ENCODE results near the gene PPP6R1.

PPP6R1 gene

DNA sequence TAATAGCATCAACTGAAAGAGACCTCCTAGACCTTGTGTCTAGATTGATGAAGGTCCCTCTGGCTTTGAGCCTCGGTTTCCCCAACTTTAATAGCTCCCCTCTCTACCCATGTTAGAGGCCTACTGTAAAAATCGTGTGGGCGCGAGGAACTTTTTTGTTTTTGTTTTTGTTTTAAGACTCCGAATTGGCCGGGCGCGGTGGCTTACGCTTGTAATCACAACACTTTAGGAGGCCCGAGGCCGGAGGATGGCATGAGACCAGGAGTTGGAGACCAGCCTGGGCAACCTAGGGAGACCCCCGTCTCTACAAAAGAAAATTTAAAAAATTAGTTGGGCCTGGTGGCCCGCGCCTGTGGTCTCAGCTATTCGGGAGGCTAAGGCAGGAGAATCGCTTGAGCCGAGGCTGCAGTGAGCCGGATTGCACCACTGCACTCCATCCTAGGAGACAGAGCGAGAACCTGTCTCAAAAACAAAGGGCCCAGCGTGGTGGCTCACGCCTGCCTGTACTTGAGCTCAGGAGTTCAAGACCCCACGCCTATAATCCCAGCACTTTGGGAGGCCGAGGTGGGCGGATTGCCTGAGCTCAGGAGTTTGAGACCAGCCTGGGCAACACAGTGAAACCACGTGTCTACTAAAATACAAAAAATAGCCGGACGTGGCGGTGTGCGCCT, 858 bp upstream of the PPP6R1 start:
- no peak for DNase-seq (ENCODE audit: low read depth, low spot score)

DNA sequence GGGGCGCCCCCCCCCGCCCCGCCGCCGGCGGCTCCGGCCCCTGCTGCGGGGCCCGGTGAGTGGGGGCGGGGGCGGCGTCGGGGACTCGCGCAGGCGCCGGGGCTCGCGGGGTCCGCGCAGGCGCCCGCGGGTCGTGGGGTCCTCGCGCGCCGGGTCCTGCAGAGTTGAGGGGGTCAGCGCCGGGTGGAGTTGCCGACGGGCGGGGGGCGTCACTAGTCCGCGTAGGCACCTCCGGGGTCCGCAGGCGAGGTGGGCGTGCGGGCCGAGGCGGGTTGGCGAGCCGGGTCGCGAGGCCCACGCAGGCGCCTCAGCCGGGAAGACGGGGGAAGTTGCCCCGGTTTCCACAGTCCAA, 365 bp downstream of the PPP6R1 start:
- no peak for DNase-seq (ENCODE audit: low read depth, low spot score)

DNA sequence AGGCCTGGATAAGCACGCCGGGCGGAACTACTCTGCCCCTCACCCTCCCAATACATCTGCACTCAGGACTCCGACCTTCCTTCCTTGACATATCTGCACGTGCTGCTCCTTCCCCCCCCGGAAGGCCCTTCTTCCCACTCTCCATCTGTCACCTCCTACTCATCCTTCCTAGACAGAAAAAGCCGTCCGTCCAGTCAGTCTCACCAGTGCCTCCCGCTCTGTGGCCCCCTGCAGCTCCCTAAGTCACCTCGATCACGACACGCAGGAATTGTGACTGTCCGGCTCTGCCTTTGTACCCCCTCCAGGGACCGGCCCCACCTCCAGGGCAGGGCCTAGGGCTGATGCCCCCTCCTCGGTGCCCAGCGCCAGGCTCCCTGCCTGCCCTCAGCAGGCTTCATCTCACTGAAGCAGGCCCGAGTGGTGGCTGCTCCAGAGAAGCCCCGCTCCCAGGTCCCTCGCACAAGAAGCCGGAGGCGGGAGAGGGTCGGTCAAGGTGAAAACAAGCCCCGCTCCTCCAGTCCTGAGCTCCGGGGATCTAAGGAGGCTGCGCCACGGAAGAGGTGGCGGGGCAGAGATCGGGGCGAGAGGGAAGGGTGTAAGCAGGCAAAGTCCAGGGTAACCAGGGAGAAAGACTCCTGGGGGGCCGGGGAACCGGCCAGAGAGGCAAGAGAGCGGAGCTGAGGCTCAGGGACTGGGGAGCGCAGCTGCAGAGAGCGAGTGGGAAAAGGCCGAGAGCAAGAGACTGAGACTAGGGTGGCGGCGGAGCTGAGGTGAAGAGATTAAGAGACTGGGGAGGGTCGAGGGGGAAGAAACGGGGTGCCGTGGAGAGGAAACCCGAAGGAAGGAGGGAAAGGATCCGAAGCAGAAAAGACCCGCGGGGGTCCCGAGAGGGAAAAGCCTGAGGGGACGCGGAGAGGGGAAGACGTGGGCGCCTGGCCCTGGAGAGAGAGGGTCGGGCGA, 1.1 kb downstream of the PPP6R1 start:
- no peak for DNase-seq (ENCODE audit: low read depth, low spot score)

DNA sequence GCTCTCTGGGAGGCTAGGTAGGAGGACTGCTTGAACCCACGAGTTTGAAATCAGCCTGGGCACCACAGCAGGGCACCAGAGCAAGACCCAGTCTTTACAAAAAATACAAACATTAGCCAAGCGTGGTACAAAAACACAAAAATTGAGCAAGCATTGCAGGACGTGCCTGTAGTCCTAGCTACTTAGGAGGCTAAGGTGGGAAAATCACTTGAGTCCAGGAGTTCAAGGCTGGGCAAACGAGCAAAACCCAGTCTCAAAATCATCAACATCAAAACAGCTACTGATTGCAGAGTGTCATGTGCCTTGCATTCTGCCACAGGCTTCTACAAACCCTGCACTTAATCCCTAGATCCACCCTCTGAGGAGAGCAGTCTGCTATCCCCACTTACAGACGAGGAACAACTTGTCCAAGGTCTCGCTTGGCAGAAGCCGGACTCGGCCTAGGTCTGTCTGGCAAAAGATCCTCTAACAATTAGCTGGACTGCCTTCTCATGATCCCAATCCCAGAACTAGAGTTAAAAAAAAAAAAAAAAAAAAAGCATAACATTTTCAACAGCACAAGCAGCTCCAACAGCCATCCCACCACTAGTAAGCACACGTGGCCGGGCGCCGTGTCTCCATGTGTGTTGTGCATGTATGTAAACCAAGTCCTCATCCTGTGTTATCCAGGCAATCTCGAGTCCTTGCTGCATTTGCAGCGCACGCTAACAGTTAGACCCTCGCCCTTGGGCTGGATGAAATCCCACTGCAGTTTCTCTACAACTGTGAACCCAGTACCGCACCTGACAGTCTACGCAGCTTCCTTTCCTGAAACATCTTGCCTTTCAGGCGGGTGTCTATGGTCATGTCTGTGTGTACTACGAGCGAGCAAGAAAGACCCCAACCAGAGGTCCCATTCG, 2.0 kb downstream of the PPP6R1 start:
- DNase-seq (ENCODE audit: low read depth, low spot score) = no peak

DNA sequence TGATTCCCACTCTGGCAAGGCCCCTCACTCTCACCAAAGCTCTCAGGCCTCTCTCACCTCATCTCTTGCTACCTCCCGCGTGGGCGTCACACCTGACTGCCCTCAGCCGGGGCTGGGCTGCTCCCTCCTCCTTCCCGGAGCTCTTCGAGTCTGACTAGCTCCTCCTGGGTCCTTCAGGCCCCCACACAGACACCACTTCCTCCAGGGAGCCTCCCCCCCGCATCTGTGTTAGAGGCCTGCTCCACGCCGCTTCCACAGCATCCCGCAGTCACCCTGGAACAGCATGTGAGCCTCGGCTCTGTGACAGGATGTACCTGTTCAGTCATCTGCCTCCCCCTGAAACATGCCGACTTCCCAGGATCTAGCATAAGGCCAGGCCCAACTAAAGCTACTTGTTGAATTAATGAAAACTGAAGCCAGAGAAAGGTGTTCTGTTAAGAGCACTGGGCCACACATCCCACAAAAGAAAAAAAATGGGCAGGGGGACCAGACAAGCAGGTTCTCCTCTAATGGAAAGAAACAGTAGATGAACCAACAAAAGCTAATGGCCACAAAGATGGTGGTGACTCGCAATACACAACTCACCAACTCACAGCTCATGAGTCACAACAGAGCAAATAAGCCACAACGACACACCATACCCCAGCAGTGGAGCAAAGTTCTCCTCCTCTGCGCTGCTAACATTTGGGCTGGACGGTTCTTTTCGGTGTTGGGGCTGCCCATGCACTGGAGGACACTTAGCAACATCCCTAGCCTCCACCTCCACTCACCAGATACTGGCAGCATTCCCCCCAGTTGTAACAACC, 3.0 kb downstream of the PPP6R1 start:
- DNase-seq (ENCODE audit: low read depth, low spot score) = no peak

DNA sequence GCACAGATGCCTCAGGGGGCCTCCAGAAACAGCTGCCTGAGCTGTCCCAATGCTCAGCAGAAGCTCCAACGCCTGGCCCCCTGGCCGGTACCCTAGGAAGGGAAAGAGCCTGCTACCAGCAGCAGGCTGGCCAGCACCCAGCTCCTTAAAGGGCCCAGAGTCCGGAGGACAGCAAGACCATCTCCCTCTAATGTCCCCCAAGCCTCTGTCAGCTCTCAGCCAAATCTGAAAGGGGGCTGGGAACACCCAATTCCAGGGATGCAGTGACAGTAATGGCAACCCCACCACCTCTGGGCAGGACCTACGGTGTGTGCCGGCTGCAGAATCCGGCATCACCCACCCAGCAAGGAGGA, 4.2 kb downstream of the PPP6R1 start:
- no peak for DNase-seq (ENCODE audit: low read depth, low spot score)

DNA sequence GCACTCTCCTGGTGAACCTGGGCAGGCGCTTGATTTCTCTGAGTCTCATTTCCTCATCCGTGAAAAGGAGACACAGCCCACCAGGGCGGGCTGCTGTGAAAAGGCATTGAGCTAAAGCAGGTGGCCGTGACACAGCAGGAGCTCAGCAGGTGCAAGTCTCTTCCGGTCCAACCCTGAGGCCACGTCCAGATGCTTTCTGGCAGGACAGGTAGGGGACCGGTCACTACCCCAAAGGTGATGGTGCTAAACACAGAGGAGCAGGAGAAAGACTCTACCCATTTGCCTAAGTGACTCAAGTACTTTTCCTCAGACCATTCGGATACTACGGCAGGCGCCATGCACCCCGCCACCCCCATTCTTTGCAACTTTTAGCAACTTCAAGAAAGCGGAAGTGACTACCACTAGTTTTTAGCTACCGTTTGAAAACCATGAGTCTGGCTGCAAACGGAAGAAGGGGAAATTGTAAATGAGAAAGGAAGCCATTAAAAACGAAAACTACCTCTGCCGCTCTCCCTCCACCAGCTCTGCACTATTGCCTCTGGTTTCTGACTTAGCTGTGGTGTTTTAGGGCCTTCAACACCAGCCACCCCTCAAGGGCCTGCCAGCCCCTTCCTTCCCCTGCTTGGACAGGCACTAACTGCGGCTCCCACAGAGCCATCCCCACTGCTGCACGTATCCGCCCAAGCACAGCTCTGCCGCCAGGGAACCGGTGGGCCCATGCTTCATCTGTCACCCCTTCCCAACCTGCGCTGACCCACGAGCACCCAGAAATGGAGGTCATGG, 4.8 kb downstream of the PPP6R1 start:
- DNase-seq (ENCODE audit: low read depth, low spot score) = peak; percentile 34

DNA sequence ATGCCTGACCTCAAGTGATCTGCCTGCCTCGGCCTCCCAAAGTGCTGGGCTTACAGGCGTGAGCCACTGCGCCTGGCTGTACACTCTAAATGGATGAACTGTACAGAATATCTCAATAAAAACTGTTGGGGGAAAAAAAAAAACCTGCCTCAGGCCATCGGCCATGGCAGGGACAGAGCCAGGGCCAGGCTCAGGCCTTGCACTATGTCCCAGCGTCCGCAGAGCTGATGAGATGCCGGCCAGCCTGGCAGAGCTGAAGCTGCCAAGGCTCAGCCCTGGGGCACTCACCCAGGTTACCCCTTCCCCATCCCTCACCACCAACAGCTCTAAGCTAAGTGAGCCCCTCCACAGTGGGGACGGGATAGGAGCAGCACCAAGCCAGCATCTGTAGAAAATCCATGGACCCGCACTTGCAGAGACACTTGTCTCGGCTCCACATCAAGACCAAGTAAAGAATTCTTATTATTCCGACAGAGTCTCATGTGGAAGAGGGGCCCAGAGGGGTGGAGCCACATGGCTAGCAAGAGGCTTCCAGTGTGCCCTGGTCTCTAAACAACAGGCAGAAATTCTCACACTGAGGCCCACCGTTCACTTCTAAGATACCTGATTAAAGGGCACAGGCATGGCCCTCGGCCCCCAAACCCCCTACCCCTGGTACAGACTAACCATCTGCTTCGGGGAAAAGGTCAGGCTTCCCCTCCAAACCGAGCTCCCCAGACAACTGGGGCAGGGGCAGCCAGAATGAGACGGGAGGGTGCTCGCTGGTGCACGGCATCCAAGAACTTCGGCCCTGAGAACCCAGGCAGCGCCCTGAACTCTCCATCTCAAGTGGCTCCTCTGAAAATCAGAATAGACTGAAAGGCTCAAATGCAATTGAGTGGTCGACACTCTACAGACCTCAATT, 5.8 kb downstream of the PPP6R1 start:
- DNase-seq (ENCODE audit: low read depth, low spot score) = no peak

DNA sequence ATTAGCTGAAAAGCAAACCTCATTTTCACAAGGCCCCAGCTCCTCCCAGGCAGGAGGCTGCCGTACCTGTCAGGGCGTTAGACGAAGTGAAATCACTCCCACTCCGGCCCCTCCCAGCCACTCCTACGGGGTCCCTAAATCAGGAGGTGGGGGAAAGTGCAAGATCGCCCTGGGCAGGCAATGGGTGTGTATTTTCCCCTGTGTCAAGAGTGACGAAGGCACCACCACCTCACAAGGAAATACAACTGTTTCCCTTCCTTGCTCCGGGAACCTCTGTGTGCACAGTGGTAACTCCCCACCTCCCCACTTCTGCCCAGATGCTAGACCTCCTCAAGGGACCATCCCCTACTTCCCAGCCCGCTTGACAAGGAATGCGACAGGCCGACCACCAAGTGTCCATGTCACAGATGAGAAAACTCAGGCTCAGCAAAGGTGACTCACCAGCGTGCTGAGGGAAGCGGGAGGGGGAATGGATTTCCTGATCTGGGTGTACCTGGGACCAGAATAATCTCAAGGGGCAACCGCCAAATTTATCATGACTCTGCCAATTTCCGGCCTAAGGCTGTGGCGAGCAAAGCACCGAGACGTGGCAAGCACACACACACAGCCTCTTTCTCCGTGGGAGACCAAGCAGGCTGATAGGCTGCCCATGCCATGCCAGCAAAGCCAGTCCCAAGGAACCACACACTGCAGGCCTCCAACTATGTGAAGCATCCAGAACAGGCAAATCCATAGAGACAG, 7.3 kb downstream of the PPP6R1 start:
- no peak for DNase-seq (ENCODE audit: low read depth, low spot score)

DNA sequence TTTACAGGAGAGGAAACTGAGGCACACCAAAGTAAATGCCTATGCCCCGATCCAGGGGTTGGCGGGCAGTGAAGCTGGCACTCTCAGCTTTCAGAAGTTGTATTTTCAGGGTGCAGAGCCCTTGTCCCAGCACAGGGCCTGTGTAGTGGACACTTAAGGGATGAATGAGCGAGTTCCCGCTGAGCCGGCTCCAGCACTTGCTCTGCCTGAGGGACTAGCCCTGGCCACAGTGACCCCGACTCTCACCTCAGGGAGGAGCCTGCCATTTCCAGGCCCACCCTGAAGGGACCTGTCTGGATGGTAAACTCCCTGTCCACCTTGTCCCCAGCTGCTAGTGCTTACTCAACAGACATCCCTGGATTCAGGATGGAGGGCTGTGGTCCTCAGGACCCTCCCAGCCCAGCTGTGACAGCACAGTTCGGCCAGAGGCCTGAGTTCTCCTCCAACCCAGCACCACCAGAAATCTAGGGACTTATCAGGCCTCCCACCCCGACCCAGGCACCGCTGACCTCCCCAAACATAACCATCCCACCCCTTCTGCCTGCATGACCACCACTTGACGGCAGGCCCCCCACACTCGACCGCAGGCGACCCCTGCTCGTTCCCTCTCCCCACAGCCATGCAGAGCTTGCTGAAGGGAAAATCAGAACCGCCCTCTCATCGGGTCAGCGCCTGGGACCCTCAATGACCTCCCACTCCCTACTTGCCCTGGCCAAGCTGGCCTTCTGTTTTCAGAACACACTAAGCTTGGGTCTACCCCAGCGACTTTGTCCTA, 8.4 kb downstream of the PPP6R1 start:
- DNase-seq (ENCODE audit: low read depth, low spot score) = no peak

DNA sequence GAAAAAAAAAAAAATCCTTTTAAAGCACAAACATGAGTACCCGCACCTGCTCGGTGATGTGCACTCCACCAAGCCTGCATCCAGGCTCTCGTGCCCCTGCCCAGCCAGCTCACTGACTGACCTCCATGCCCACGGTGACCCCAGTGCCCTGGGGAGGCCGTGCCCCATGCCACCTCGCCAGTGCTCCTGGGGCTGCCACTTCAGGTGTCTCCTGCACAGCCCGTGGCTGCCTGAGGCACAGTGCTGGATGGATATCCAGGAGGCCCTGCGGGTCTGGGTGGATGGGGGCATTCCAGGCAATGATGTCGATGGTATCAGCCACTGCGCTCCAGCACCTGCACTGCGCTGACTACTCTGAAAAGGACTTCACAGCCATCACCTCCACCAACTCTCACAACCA, 9.0 kb downstream of the PPP6R1 start:
- no peak for DNase-seq (ENCODE audit: low read depth, low spot score)

DNA sequence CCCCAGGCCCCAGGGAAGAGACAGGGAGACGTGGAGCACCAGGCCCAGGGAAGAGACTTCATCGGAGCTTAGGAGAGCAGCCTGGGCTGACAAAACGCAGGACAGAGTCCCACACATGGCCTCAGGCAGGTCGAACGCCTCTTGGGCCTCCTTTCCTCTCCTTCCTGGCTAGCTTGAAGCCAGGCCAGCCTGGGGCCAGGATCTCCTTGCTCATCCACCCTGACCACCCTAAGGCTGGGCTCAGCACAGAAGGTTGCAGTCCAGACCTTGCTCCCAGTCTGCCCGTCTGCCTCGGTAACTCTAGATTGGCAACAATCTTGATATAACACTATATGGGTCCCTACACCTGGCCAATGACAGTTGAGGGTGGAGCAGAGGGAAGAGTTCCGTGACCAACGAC, 10.1 kb downstream of the PPP6R1 start:
- no peak for DNase-seq (ENCODE audit: low read depth, low spot score)

DNA sequence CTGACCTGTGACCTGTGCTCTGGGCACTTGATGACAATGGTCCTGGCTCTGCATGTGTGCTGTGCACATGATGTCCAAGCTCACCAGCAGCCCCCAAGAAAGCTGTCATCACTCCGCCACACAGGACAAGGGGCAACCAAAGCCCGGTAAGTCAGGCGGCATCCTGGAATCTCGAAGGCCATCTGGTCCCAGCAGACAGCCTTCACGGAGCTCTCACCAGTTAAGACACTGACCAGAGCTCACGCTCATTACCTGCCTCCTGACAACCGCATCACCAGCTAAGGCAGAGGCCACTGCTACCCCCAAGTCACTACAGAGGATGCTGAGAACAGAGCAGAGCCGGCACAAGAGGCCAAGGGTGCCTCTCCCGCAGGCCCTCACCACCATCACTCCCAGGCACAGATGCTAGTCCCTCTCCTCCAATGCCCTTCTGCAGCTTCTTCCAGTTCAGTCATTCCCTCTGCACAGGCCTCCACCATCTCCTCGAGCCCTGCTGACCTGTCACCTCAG, 10.6 kb downstream of the PPP6R1 start:
- DNase-seq (ENCODE audit: low read depth, low spot score) = no peak

DNA sequence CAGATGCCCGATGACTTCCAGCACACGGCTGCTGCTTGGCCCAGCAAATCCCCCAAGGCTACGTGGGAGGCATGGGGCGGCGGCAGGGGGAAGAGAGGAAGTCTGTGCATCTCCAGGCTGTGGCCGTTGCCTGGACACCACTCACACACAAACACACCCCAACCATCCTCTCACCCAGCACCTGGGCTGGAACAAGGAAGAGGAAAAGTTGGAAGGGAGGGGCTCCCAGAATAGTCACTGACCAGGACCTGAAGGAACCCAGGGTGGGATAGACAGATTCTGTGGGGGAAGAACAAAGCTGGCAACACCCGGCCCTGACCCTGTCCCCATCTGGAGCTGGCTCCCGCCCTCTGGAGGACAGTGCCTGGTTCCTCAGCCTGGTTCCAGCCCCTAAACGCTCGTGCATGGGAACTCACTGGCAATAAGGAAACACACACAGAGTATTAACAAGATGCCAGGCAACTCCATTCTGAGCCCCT, 11.2 kb downstream of the PPP6R1 start:
- DNase-seq (ENCODE audit: low read depth, low spot score) = no peak

DNA sequence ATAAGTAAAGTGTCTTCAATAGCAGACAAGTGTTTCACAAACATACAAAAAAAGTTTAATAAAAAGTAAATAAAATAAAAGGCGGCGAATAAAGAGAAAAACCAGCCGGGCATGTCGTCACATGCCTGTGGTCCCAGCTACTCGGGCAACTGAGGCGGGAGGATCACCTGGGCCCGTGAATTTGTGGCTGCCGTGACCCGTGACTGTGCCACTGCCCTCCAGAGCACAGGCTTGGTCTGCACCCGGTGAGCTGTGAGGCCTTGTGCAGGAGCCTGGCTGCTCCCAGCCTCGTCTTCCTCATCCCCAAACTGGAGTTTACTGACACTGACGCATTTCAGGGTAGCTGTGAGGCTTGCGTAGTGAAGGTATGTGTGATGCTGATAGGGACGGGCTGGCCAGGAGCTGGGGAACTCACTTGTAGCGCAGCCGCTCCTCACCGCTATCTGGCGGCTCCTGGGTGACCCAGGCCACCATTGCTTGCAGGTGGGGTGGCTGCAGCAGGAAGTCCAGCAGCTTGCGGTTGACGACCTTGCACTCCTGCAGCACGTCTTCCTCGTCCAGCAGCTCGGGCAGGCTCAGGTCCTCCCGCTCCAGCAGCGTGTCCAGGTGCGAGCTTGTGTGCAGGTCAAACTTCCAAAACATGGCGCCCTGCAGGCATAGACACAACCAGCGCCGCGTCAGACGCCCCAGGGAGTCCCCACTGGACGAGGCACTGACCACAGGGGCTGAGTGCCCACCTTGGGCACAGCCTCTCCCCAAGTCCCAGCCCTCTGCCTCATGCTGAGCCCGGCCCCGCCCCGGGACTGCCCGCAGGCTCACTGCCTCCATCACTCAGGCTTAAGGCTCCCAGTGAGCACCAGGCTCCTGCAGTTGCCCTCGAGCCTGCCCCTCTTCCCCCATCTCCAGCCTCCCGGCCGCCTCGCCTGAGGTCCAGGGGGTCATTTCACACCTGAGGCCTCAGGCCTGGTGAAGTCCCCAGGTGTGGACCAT, 12.1 kb downstream of the PPP6R1 start:
- DNase-seq (ENCODE audit: low read depth, low spot score) = no peak

DNA sequence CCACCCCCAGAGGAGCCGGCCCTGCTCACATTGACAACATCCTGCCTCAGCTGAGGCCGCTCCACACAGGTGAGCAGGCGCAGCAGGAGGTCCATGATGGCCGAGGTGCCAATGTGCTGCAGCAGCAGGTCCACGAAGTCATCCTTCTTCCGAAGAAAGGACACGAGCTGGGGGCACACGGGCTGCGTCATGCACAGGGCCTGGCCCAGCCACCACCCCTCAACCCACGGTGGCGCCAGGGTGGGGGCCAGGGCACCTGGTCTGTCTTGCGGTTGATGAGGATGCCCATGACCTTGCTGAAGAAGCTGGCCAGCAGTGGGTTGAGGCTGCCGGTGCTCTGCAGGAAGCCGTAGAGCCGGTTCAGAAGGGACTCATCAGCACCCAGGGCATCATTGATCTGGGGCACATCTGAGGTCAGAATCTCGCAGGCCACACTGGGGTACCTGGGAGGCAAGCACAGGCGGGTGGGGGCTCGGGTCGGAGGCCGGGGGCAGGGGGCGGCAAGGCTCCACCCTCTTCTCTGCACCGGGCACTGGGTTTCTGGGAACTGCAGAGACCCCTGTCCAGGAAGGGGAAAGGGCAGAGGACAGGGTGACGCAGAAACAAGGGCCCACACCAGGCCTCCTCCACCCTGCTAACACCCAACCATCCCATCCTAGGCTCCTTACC, 13.4 kb downstream of the PPP6R1 start:
- no peak for DNase-seq (ENCODE audit: low read depth, low spot score)
